Head of caudate nucleus (tissue), 42 donors: ENCODE results near the gene DNMT3A.

ENCODE experiments used
- DNase-seq, 42 donors: peaks; one replicate each; pipeline versions ENCODE4 v3.0.0 to v3.0.0-alpha.2; 2020 to 2021; ENCODE audit warnings: mixed read lengths in 7 of 42
- intact Hi-C: fragments of 100-400 bp; cut with DNase I; formaldehyde crosslinking; loops from one replicate; pipeline ENCODE4 v1.15.0; 2022

Gene DNMT3A

GRCh38 chr2:25314514-25315315 lies 27.0 kb downstream of the DNMT3A start:
- peak in 40 of 42 donors; percentile 50 to 91 (median 78) for DNase-seq
- intact Hi-C loops = no loop called here

GRCh38 chr2:25313711-25314513 lies 27.8 kb downstream of the DNMT3A start:
- intact Hi-C loops = no loop called here
- DNase-seq = no peak

- intact Hi-C loops = no loop called here
- no peak for DNase-seq
Observed at GRCh38 chr2:25312958-25313710, 28.6 kb downstream of the DNMT3A start.

GRCh38 chr2:25311865-25312575 lies 29.7 kb downstream of the DNMT3A start:
- DNase-seq = no peak

GRCh38 chr2:25310965-25311864 lies 30.5 kb downstream of the DNMT3A start:
- intact Hi-C loops = no loop called here
- peak in 6 of 42 donors; percentile 38 to 64 (median 50) for DNase-seq

More at GRCh38 chr2:25311865-25312575, 29.7 kb downstream of the DNMT3A start:
- intact Hi-C loops = no loop called here

- intact Hi-C loops = no loop called here
- DNase-seq = no peak
Observed at GRCh38 chr2:25310709-25310964, 31.1 kb downstream of the DNMT3A start.

GRCh38 chr2:25309402-25309801 lies 32.3 kb downstream of the DNMT3A start:
- peak; percentile 51 to 90 (median 79) for DNase-seq
- intact Hi-C loops = no loop called here

- intact Hi-C loops = no loop called here
- DNase-seq = peak in 2 of 42 donors; percentile 51 to 69
Observed at GRCh38 chr2:25308599-25308998, 33.1 kb downstream of the DNMT3A start.

- DNase-seq = peak in 6 of 42 donors; percentile 55 to 82 (median 62)
Observed at GRCh38 chr2:25307949-25308557, 33.7 kb downstream of the DNMT3A start.

GRCh38 chr2:25306777-25307368 lies 34.9 kb downstream of the DNMT3A start:
- intact Hi-C loops = no loop called here
- peak in 3 of 42 donors; percentile 44 to 53 (median 46) for DNase-seq

More at GRCh38 chr2:25307949-25308557, 33.7 kb downstream of the DNMT3A start:
- intact Hi-C loops = no loop called here

GRCh38 chr2:25305775-25306174 lies 36.0 kb downstream of the DNMT3A start:
- intact Hi-C loops = no loop called here
- DNase-seq = peak in 36 of 42 donors; percentile 42 to 86 (median 70)

- intact Hi-C loops = no loop called here
- no peak for DNase-seq
Observed at GRCh38 chr2:25304826-25305596, 36.7 kb downstream of the DNMT3A start.

GRCh38 chr2:25304321-25304720 lies 37.4 kb downstream of the DNMT3A start:
- peak; percentile 47 to 91 (median 77) for DNase-seq

GRCh38 chr2:25303633-25304236 lies 38.0 kb downstream of the DNMT3A start:
- no peak for DNase-seq
- intact Hi-C loops = no loop called here

More at GRCh38 chr2:25304321-25304720, 37.4 kb downstream of the DNMT3A start:
- intact Hi-C loops = no loop called here

GRCh38 chr2:25302758-25303375 lies 38.9 kb downstream of the DNMT3A start:
- intact Hi-C loops = no loop called here
- DNase-seq = no peak
